Activated CD8-positive, alpha-beta T cell treated with anti-CD3 and anti-CD28 coated beads, Interleukin-2, amount 10 ng/mL, durations not matched to agents 7 days and 5 days (primary cell): Measurements from ENCODE around the gene ZC3H18. TPM values are rescaled to one million over a fixed set of nuclear protein-coding genes. Genes with fewer than 3 reads are reported as not detected.
A peak's percentile ranks its signal among the peaks of the same experiment; 100 is the strongest.

Experiments
- ATAC-seq: fragments of 150-1000 bp; cut with Tn5 transposase; one replicate; pipeline ENCODE4 v1.10.0; 2021; ENCODE audit warnings: moderate library complexity
- CTCF ChIA-PET: fragments of 350-600 bp; sonication (Branson Sonifier 250); formaldehyde crosslinking; loops from one replicate; lab custom pipeline; 2021; ENCODE audit warnings: antibody characterized with exemption; lab: Charles Lee
- POLR2A ChIA-PET: fragments of 350-600 bp; sonication (Branson Sonifier 250); formaldehyde crosslinking; loops from one replicate; lab custom pipeline; 2021; ENCODE audit warnings: antibody characterized with exemption; lab: Charles Lee
- DNase-seq: peaks from one replicate; pipeline ENCODE4 v3.0.0-alpha.2; 2020
- H3K27ac Mint-ChIP-seq: one replicate; pipeline ENCODE4 v1.8.0; 2021; ENCODE audit warnings: mild to moderate bottlenecking, mixed read lengths
- H3K27me3 Mint-ChIP-seq: one replicate; pipeline ENCODE4 v1.8.0; 2021; ENCODE audit warnings: low read depth, mixed read lengths
- H3K36me3 Mint-ChIP-seq: one replicate; pipeline ENCODE4 v1.8.0; 2021; ENCODE audit warnings: low read depth, mixed read lengths
- H3K4me1 Mint-ChIP-seq: one replicate; pipeline ENCODE4 v1.8.0; 2021; ENCODE audit warnings: low read depth, mixed read lengths
- H3K4me3 Mint-ChIP-seq: one replicate; pipeline ENCODE4 v1.8.0; 2021; ENCODE audit warnings: mild to moderate bottlenecking, mixed read lengths
- H3K9me3 Mint-ChIP-seq: one replicate; pipeline ENCODE4 v1.8.0; 2022; ENCODE audit warnings: mixed read lengths; ENCODE audit not compliant: insufficient read depth
- total RNA-seq, 2 experiments: library from RNA; stranded (reverse); gene quantifications; one replicate each; pipeline ENCODE4 v1.2.3, GENCODE V29; 2021

The ZC3H18 gene
- total RNA-seq, 2 experiments from 2014 or later = 80.9 to 90.0 TPM

- no peak for ATAC-seq
Observed at GRCh38 chr16:88541831-88542616, 28.2 kb upstream of the ZC3H18 start.

GRCh38 chr16:88543230-88543813 lies 26.9 kb upstream of the ZC3H18 start:
- CTCF ChIA-PET = interaction anchor here (0.5 kb wide), 1 partner anchor 536 kb away, joined by 6 read pairs; no protein-coding TSS in a partner anchor
- Mint-ChIP-seq H3K27ac (no peak overlapping the region), H3K36me3 (peaks cover 7% of the 10 kb centered on the region), H3K9me3 (peaks cover 7% of the 10 kb centered on the region), H3K27me3 (peaks cover 6% of the 10 kb centered on the region), H3K4me1 (peaks cover 5% of the 10 kb centered on the region), H3K4me3 (no peak overlapping the region)
- ATAC-seq = no peak
- POLR2A ChIA-PET = no interaction called here
- DNase-seq = no peak

More at GRCh38 chr16:88541831-88542616, 28.2 kb upstream of the ZC3H18 start:
- Mint-ChIP-seq H3K36me3 (peaks cover 7% of the 10 kb centered on the region), H3K27ac (no peak overlapping the region), H3K4me1 (no peaks in the 10 kb centered on the region), H3K27me3 (peaks cover 6% of the 10 kb centered on the region), H3K9me3 (peaks cover 7% of the 10 kb centered on the region), H3K4me3 (no peak overlapping the region)
- CTCF ChIA-PET = no interaction called here
- POLR2A ChIA-PET = no interaction called here
- no peak for DNase-seq

GRCh38 chr16:88545781-88546180 lies 24.4 kb upstream of the ZC3H18 start:
- CTCF ChIA-PET = no interaction called here
- Mint-ChIP-seq H3K4me1 (peaks cover 28% of the 10 kb centered on the region), H3K9me3 (peaks cover 7% of the 10 kb centered on the region), H3K4me3 (no peak overlapping the region), H3K36me3 (peaks cover 7% of the 10 kb centered on the region), H3K27me3 (peaks cover 4% of the 10 kb centered on the region), H3K27ac (no peak overlapping the region)
- POLR2A ChIA-PET = no interaction called here
- DNase-seq (no peak), ATAC-seq (no peak)

- Mint-ChIP-seq H3K9me3 (peaks cover 5% of the 10 kb centered on the region), H3K36me3 (peaks cover 3% of the 10 kb centered on the region), H3K4me3 (no peak overlapping the region), H3K27me3 (peaks cover 4% of the 10 kb centered on the region), H3K4me1 (peaks cover 46% of the 10 kb centered on the region), H3K27ac (no peak overlapping the region)
- no peak for ATAC-seq
- POLR2A ChIA-PET = no interaction called here
- no peak for DNase-seq
- CTCF ChIA-PET = no interaction called here
Observed at GRCh38 chr16:88548131-88548874, 21.9 kb upstream of the ZC3H18 start.

GRCh38 chr16:88548985-88549384 lies 21.2 kb upstream of the ZC3H18 start:
- CTCF ChIA-PET = interaction anchor here (1.3 to 1.5 kb wide), 2 partner anchors 10 to 12 kb away, joined by 7 read pairs; no protein-coding TSS in a partner anchor
- Mint-ChIP-seq H3K27ac (no peak overlapping the region), H3K4me1 (peaks cover 46% of the 10 kb centered on the region), H3K27me3 (peaks cover 4% of the 10 kb centered on the region), H3K36me3 (no peaks in the 10 kb centered on the region), H3K9me3 (no peaks in the 10 kb centered on the region), H3K4me3 (no peak overlapping the region)
- ATAC-seq = no peak
- POLR2A ChIA-PET = interaction anchor here (0.6 to 1.3 kb wide), 4 partner anchors 15 to 653 kb away, joined by 3 to 6 read pairs (median 4); no protein-coding TSS in a partner anchor
- DNase-seq = no peak

- Mint-ChIP-seq H3K9me3 (no peaks in the 10 kb centered on the region), H3K4me1 (peaks cover 46% of the 10 kb centered on the region), H3K4me3 (peak overlapping the region; percentile 76), H3K36me3 (no peaks in the 10 kb centered on the region), H3K27ac (peak overlapping the region; percentile 95), H3K27me3 (peaks cover 4% of the 10 kb centered on the region)
- POLR2A ChIA-PET = interaction anchor here (0.6 to 1.3 kb wide), 7 partner anchors 11 to 654 kb away, joined by 3 to 6 read pairs (median 4); partner anchors contain the start of gene ZC3H18
- DNase-seq = peak; percentile 38
- ATAC-seq = peak; percentile 55
- CTCF ChIA-PET = interaction anchor here (0.8 to 1.5 kb wide), 5 partner anchors 9 to 111 kb away, joined by 3 to 7 read pairs (median 6); no protein-coding TSS in a partner anchor
Observed at GRCh38 chr16:88549671-88550245, 20.4 kb upstream of the ZC3H18 start.

- DNase-seq (peak; percentile 76), ATAC-seq (peak; percentile 97)
- Mint-ChIP-seq H3K4me1 (peaks cover 46% of the 10 kb centered on the region), H3K36me3 (no peaks in the 10 kb centered on the region), H3K9me3 (no peaks in the 10 kb centered on the region), H3K27ac (peak overlapping the region; percentile 95), H3K4me3 (peak overlapping the region; percentile 76), H3K27me3 (peaks cover 4% of the 10 kb centered on the region)
- ChIA-PET POLR2A (interaction anchor here (1.0 to 1.3 kb wide), 6 partner anchors 11 to 96 kb away, joined by 3 to 6 read pairs (median 4); partner anchors contain the start of gene ZC3H18), CTCF (interaction anchor here (0.8 to 1.5 kb wide), 5 partner anchors 9 to 112 kb away, joined by 3 to 7 read pairs (median 6); no protein-coding TSS in a partner anchor)
Observed at GRCh38 chr16:88550246-88550661, 19.9 kb upstream of the ZC3H18 start.

GRCh38 chr16:88552166-88552565 lies 18.0 kb upstream of the ZC3H18 start:
- peak overlapping the region; percentile 69 for H3K27ac Mint-ChIP-seq

GRCh38 chr16:88552815-88553214 lies 17.4 kb upstream of the ZC3H18 start:
- DNase-seq (no peak), ATAC-seq (no peak)
- peaks cover 6% of the 10 kb centered on the region for H3K9me3 Mint-ChIP-seq
- ChIA-PET POLR2A (no interaction called here), CTCF (no interaction called here)
- peaks cover 3% of the 10 kb centered on the region for H3K27me3 Mint-ChIP-seq
- peak overlapping the region; percentile 69 for H3K27ac Mint-ChIP-seq
- H3K4me3 Mint-ChIP-seq = no peak overlapping the region
- peaks cover 46% of the 10 kb centered on the region for H3K4me1 Mint-ChIP-seq
- H3K36me3 Mint-ChIP-seq = no peaks in the 10 kb centered on the region

More at GRCh38 chr16:88552166-88552565, 18.0 kb upstream of the ZC3H18 start:
- Mint-ChIP-seq H3K36me3 (no peaks in the 10 kb centered on the region), H3K4me1 (peaks cover 46% of the 10 kb centered on the region), H3K9me3 (peaks cover 6% of the 10 kb centered on the region), H3K27me3 (peaks cover under 1% of the 10 kb centered on the region), H3K4me3 (no peak overlapping the region)
- DNase-seq (no peak), ATAC-seq (no peak)
- ChIA-PET CTCF (no interaction called here), POLR2A (no interaction called here)

GRCh38 chr16:88553739-88554138 lies 16.5 kb upstream of the ZC3H18 start:
- no peak overlapping the region for H3K27ac Mint-ChIP-seq
- no peak for ATAC-seq
- CTCF ChIA-PET = no interaction called here
- peaks cover 6% of the 10 kb centered on the region for H3K9me3 Mint-ChIP-seq
- POLR2A ChIA-PET = no interaction called here
- DNase-seq = no peak
- no peaks in the 10 kb centered on the region for H3K36me3 Mint-ChIP-seq
- H3K27me3 Mint-ChIP-seq = peaks cover 3% of the 10 kb centered on the region
- no peak overlapping the region for H3K4me3 Mint-ChIP-seq
- H3K4me1 Mint-ChIP-seq = peaks cover 39% of the 10 kb centered on the region

- no peak overlapping the region for H3K27ac Mint-ChIP-seq
- ChIA-PET CTCF (no interaction called here), POLR2A (no interaction called here)
- no peak for ATAC-seq
- H3K4me1 Mint-ChIP-seq = peaks cover 31% of the 10 kb centered on the region
- no peaks in the 10 kb centered on the region for H3K36me3 Mint-ChIP-seq
- H3K4me3 Mint-ChIP-seq = no peak overlapping the region
- no peak for DNase-seq
- peaks cover 6% of the 10 kb centered on the region for H3K9me3 Mint-ChIP-seq
- peaks cover 3% of the 10 kb centered on the region for H3K27me3 Mint-ChIP-seq
Observed at GRCh38 chr16:88554711-88555264, 15.4 kb upstream of the ZC3H18 start.
